ENCODE data around the gene STX8. TPM values are rescaled to one million over a fixed set of nuclear protein-coding genes. Genes with fewer than 3 reads are reported as not detected.

Gene STX8, protein sequence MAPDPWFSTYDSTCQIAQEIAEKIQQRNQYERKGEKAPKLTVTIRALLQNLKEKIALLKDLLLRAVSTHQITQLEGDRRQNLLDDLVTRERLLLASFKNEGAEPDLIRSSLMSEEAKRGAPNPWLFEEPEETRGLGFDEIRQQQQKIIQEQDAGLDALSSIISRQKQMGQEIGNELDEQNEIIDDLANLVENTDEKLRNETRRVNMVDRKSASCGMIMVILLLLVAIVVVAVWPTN
- 100 to 1,000 TPM in 1 of 4 donors, 10 to 100 TPM in 3; 56.6 to 104 (median 83.4) TPM for total RNA-seq
- polyA plus RNA-seq: 10 to 100 TPM; 40.4 to 77.5 (median 46.2) TPM

DNA sequence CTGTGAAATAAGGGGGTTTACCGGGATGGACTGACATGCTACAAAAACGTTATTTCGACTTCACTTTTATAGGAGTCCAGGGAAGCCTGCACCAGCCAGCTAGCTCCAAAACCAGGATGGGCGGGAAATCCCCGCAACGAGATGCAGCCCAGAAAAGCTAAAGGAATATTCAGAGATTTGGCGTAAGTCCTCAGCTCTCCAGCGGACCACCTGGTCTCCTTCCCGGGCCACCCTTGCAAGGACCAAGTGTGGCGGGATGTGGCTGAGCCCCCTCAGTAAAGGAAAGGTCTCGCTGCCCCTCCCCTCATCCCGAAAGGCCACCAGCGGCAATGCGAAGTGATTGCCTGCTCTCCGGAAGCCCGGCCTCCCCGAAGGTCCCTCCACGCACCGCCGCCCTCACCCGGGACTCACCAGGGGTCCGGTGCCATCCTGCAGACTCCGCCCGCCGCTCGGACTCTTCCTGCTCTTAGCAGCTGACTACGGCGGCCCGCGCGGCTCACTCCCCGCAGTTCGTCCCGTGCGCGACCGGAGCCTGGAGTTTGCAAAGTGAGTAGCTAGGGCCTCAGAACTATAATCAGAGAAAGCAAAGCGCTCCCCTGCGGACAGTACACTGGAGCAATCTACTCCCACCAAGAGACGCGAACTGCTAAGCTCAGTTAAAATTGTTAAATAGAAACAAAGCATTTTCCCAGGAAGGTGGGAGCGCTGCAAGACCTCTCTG lies at the start of gene STX8:
STX8 (minus strand) TSS at position 440 of the 721 bp plus-strand sequence; CDS start at position 428, 12 bp downstream.
- peak; percentile 94 for DNase-seq
- intact Hi-C loops (cut with DNase I): loop anchor here (5.0 kb wide), 1 partner anchor 192 kb away; no protein-coding TSS in a partner anchor
- H3K4me3 ChIP-seq: peak within 1 kb of the TSS; percentile 67 to 75 (median 70)
- H3K36me3 ChIP-seq: peaks cover 0 to 3% (median 0%) of the 10 kb centered on the region in 4 donors
- TF ChIP-seq, protein P1, sequence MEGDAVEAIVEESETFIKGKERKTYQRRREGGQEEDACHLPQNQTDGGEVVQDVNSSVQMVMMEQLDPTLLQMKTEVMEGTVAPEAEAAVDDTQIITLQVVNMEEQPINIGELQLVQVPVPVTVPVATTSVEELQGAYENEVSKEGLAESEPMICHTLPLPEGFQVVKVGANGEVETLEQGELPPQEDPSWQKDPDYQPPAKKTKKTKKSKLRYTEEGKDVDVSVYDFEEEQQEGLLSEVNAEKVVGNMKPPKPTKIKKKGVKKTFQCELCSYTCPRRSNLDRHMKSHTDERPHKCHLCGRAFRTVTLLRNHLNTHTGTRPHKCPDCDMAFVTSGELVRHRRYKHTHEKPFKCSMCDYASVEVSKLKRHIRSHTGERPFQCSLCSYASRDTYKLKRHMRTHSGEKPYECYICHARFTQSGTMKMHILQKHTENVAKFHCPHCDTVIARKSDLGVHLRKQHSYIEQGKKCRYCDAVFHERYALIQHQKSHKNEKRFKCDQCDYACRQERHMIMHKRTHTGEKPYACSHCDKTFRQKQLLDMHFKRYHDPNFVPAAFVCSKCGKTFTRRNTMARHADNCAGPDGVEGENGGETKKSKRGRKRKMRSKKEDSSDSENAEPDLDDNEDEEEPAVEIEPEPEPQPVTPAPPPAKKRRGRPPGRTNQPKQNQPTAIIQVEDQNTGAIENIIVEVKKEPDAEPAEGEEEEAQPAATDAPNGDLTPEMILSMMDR (IDR thresholded peaks at IDR 0.05): no peak
- TF ChIP-seq EP300 (IDR thresholded peaks at IDR 0.05): peak in 1 of 4 donors; percentile 29
- peak; percentile 54 to 82 (median 78) for TF ChIP-seq POLR2AphosphoS5 (IDR thresholded peaks at IDR 0.05)
- TF ChIP-seq POLR2A (IDR thresholded peaks at IDR 0.05): peak in 1 of 2 donors; percentile 14
- WGBS, 2 donors: 1% methylated on average over 42 of the region's 42 CpGs
- no peaks in the 10 kb centered on the region for H3K9me3 ChIP-seq
- H3K27me3 ChIP-seq: no peaks in the 10 kb centered on the region
- peak within 1 kb of the TSS; percentile 66 to 73 (median 68) for H3K27ac ChIP-seq
- peaks cover 0 to 26% (median 18%) of the 10 kb centered on the region in 4 donors for H3K4me1 ChIP-seq

DNA sequence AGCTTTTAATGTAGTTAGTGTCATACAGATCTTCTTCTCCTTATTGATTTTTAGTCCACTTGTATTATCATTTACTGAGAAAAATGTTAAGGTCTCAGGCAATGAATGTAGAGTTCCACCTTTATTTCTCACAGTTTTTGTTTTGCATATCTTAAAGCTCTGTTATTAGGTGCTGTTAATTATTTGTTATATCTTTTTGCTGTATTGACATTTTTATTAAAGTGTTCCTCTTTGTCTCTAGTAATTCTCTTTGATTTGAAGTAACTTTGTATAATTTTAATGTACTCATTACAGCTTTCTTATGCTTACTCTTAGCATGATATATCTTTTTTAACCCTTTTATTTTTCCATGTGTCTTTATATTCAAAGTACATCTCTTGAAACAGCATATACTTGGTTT lies 47.3 kb upstream of the STX8 start:
- Histone ChIP-seq H3K4me1 (no peaks in the 10 kb centered on the region), H3K36me3 (no peaks in the 10 kb centered on the region), H3K4me3 (no peak overlapping the region), H3K9me3 (peaks cover 0 to 12% (median 6%) of the 10 kb centered on the region in 4 donors), H3K27me3 (no peaks in the 10 kb centered on the region), H3K27ac (no peak overlapping the region)
- DNase-seq: no peak
- intact Hi-C loops (cut with DNase I): no loop called here
- TF ChIP-seq EP300 (IDR thresholded peaks at IDR 0.05): no peak
- TF ChIP-seq POLR2AphosphoS5 (IDR thresholded peaks at IDR 0.05): no peak
- TF ChIP-seq POLR2A (IDR thresholded peaks at IDR 0.05): no peak
- TF ChIP-seq, protein P1 (IDR thresholded peaks at IDR 0.05): no peak

DNA sequence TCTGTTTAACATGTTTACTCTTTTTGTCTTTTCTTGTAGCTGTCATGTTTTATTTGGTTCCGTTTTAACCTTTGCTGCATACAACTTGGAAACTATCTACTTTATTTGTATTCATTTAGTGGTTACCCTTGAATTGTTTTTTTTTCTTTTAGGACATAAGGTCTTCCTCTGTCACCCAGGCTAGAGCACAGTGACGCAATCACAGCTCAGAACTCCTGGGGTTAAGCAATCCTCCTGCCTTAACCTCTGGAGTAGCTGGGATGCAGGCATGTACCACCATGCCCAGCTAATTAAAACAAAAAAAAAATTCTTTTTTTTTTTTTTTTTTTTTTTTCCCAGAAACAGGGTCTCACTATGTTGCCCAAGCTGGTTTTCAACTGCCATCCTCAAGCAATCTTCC lies 39.9 kb upstream of the STX8 start:
- Histone ChIP-seq H3K27me3 (no peaks in the 10 kb centered on the region), H3K27ac (no peak overlapping the region), H3K4me1 (no peaks in the 10 kb centered on the region), H3K4me3 (no peak overlapping the region), H3K36me3 (no peaks in the 10 kb centered on the region), H3K9me3 (no peaks in the 10 kb centered on the region)
- intact Hi-C loops (cut with DNase I): no loop called here
- WGBS, 2 donors: 40 to 44% methylated on average over 2 of the region's 2 CpGs
- DNase-seq: no peak
- TF ChIP-seq, protein P1 (IDR thresholded peaks at IDR 0.05): no peak
- no peak for TF ChIP-seq POLR2AphosphoS5 (IDR thresholded peaks at IDR 0.05)
- no peak for TF ChIP-seq POLR2A (IDR thresholded peaks at IDR 0.05)
- no peak for TF ChIP-seq EP300 (IDR thresholded peaks at IDR 0.05)

DNA sequence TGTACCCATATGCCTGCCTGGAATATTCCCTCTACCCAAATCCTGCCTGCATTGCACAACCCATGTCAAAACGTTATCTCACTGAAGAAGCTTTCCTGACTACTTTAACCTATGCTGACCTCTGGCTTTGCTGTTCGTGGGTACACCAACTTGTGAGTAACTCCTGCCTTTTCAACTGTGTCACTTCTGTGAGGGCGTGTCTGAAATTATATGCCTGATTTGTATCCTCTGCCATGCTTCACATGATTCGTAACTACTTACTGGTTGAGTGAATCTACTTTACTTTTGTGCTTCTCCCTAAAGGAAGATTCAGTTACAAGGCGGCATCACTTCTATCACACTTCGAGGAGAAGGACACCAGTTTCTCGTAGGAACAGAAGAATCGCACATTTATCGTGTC lies 36.4 kb upstream of the STX8 start:
- intact Hi-C loops (cut with DNase I): no loop called here
- Histone ChIP-seq H3K9me3 (no peaks in the 10 kb centered on the region), H3K4me1 (no peaks in the 10 kb centered on the region), H3K27me3 (no peaks in the 10 kb centered on the region), H3K27ac (no peak overlapping the region), H3K36me3 (no peaks in the 10 kb centered on the region), H3K4me3 (no peak overlapping the region)
- 73 to 77% methylated on average over 9 of the region's 9 CpGs for WGBS, 2 donors
- DNase-seq: no peak
- TF ChIP-seq, protein P1 (IDR thresholded peaks at IDR 0.05): no peak
- TF ChIP-seq EP300 (IDR thresholded peaks at IDR 0.05) (no peak), POLR2AphosphoS5 (IDR thresholded peaks at IDR 0.05) (no peak), POLR2A (IDR thresholded peaks at IDR 0.05) (no peak)
